NCI-H146 treated with DMSO at 0.1 percent for 48 hours (cell line): ENCODE measurements around the gene DAPK2.

Experiments
- DNase-seq: peaks from one replicate; lab custom pipeline; 2025; ENCODE audit not compliant: unreplicated experiment; lab: John Stamatoyannopoulos, UW

Gene DAPK2

DNA sequence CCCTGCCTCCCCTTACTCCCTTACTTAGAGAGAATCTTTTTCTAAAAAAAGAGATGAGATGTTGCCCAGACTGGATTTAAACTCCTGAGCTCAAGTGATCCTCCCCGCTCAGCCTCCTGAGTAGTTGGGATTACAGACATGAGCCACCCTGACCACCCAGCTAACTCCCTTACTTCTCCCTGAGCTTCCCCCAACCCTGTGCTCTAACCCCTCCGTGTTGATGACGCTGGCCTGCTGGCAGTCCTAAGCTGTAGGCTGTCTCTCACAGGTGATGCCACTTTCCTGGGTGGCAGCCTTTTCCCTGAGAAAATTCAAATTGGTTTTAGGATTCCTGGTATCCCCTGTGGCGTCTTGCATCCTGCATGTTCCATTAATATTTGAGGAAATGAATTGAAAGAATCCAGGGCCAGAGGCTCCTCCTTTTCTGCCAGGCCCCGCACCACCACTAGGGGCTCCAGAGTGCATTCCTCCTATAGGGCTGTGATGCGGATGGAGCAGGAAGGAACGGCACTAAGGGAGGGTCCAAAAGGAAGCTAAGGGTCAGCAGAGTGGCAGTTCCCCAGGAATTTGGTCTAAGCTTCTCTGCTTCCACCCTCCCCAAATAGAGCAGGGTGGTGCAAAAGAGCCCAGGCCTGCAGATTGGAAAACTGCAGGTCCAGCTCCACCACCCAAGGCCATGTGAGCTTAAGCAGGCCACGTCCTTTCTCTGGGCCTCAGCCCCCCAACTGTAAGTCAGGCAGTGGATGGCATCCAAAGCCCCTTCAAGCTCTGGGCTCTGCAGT, 101.1 kb downstream of the DAPK2 start:
- peak; percentile 4 for DNase-seq

DNA sequence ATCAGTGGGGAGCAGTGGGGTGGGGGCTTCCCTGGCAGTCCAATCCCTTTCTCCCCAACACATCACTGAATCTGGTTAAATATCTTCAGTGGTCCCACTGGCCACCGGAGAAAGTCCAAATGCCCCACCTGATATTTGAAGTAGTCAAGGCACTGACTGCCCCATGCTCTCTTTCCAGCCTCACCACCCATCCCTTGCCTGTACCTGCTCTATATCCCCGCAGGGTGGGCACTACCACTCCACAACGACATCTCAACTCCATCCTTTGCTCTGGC, 101.7 kb downstream of the DAPK2 start:
- no peak for DNase-seq

DNA sequence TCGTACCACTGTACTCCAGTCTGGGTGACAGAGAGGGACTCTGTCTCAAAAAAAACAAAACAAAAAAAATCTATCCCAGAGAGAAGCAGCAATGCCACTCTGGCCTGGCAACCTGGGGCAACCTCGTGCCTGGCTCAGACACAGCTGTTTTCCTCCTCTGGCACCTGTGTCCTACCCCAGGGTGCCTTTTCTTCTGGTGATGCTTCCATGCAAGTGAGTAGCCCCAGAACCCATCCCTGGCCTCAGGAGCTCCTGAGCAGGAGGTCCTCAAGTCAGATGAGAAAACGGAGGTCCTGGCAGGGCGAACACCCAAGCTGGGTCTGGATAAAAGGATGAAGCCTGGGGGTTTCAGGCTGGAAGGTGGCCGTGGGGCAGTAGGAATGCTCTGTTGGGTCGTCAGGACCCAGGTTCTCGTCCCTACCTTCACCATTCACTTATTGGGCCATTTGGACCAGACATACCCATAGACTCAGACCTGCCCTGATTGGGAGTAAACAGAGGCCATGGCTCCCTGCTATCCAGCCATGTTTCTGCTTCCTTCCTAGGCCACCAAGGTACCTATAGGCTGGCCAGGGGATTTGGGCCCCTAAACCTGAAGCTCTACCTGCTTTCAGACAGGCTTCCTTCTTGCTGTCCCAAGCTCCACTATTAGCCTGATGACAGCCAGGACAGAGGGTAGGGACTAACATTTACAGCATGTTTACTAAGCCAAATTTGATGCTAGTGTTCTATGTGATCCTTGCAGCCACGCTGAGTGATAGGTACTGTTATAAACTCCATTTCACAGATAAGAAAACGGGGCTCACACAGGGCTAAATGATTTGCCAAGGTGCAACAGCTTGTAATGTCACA, 102.2 kb downstream of the DAPK2 start:
- DNase-seq: no peak

DNA sequence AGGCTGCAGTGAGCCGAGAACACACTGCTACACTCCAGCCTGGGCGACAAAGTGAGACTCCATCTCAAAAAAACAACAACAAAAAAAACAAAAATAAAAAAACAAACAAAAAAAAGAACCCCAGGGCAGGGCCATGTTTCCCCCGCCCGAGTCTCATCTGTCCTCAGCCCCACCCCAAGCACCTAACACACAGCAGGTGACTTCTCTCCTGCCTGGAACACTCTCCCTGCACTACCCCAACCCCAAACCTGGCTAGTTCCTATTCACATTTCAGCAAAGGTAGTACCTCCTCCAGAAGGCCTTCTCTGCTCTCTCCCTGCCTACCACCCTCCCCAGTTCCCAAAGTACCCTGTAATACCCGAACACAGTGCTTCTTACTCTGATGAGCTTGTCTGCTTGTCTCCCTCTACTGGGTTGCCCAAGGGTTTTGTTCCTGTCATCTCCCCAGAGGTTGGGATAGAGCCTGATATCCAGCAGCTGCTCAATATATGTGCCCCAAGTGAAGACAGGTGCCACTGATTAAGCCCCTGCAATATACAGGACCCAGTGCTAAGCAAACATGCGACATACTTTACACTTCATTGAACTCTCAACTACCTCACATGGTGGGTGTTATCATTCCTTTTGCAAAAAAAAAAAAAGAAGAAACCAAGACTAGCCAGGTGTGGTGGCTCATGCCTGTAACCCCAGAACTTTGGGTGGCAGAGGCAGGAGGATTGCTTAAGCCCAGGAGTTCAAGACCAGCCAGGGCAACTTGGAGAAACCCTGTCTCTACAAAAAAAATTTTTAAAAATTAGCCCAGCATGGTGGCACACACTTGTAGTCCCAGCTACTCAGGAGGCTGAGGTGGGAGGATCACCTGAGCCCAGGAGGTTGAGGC, 103.6 kb downstream of the DAPK2 start:
- peak; percentile 20 for DNase-seq

DNA sequence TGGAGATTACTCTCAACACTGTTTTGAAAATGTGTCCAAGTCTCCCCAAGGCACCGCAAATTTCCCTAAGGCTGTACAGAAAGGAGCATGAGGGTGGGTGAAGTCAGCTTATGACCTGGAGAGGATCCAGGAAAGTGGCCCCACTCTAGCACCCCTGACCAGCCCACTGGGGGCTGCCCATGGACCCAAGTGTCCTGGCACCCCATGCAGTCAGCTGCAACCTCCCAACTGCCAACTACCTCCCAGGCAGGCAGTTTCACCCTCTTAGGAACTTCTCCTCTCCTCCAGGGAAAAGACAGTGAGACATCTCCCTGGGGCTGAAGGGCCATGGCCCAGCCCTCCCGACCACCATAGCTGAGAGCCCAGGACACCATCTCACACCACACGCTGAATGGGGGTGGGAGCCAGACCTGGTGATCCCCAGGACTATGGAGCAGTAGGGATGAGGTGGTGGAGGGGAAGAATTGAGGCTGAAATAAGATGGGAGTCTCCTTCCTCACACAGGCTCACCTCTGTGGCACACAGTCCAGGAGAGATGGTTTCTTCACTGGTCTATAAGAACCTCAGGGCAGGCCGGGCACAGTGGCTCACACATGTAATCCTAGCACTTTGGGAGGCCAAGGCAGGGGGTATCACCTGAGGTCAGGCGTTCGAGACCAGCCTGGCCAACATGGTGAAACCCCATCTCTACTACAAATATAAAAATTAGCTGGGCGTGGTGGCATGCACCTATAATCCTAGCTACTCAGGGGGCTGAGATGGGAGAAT, 104.4 kb downstream of the DAPK2 start:
- no peak for DNase-seq

DNA sequence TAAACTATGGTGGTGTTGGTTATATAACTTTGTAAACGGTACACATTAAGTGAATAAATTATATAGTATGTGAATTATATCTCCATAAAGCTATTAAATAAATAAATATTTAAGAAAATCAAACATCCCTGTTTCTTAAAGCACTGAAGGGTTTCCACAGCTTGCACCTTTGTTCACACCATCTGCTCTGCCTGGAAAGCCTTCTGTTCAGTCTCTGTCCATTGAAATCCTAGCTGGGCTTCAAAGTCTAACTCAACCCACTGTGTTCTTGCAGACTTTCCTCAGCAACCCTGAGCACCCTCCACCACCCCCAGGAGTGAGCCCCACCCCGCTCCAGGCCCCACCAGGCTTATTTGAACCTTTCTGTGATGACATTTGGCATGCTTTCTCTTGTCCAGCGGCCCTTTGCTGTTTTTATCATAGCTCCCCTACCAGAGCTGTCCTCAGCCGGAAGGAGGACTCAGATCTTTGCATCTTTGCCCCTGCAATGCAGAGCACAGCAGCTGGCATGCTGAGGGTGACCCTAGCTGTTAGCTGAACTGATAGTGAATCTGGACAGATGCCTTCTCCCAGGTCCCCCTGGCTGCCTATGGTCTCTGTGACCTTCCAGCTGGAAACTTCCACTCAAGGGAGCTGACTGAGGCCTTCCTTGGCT, 105.2 kb downstream of the DAPK2 start:
- no peak for DNase-seq

DNA sequence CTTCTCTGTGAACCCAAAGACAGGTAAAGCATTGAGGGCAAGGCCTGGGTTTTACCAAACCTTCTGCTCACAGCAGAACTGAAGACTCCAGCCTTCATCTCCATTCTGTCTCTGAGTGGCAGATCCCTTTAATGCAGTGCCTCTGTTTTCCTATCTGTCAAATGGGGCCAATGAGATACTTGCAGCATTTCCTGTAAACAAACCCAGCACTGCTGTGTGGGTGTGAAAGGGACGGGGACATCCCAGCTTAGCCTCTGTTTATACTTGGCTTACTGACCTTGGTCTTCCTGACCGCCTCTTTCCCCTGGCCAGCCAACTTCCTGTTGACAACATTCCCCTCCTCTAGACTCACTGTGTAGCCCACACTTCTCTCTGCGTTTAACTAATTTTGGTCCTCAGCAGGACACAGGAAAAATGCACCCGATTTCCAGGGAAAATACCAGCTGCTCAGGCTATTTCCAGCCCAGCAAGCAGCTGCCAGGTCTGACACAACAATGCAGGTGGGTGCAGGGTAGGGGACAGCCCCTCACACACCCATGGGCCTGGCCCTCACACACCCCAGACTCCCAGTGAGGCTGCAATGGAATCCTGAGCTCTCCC, 106.7 kb downstream of the DAPK2 start:
- no peak for DNase-seq

DNA sequence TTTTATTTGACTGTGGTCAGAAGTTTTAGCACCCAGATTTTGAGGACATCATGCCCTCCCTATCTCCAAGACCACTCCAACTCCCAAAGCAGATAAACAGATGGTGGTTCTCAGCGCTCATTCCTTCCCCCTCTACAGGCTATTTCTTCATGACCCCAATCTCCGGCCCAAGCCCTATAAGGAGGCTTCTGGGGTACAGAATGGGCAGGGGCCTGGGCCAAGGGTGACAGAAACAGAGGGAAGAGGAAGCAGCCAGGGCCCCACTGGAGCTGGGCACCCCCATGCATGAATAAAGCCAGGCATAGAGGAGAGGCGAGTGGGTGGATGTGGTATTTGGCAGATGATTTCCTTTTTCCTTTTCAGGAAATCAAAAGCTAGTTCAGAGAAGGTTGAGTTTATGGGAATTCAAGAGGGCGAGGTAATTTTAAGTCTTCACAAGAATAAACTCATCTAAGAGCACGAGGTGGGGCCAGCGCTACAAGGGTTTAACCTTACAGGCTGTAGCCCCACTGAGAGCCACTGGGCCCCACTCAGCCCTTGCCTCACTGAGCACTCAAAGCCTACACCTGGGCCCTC, 107.7 kb downstream of the DAPK2 start:
- no peak for DNase-seq

DNA sequence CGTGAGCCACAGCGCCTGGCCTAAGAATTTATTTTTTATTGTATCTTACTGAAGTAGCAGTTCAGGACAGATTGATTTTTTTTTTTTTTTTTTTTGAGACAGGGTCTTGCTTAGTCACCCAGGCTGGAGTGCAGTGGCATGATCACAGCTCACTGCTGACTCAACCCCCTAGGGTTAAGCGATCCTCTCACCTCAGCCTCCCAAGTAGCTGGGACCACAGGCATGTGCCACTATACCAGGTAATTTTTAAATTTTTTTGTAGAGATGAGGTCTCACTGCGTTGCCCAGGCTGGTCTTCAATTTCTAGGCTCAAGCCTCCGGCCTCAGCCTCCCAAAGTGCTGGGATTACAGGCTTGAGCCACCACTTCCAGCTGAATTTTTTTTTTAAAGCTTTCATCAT, 112.8 kb downstream of the DAPK2 start:
- DNase-seq: no peak

DNA sequence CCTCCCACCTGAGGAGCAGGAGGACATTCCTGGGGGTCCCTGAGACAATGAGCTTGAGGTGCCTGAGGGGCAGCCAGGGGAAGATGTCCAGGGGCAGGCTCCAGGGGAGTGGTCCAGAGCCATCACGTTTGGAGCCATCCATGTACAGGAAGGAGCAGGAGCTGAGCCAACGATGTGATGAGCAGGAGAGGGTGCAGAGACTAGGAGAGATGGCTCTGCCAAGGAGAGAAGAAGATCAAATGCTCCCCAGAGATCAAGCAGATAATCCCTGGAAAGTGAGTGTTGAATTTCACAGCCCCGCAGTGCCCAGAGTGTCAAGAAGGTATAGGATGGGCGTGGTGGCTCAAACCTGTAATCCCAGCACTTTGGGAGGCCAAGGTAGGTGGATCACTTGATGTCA, 114.7 kb downstream of the DAPK2 start:
- no peak for DNase-seq

DNA sequence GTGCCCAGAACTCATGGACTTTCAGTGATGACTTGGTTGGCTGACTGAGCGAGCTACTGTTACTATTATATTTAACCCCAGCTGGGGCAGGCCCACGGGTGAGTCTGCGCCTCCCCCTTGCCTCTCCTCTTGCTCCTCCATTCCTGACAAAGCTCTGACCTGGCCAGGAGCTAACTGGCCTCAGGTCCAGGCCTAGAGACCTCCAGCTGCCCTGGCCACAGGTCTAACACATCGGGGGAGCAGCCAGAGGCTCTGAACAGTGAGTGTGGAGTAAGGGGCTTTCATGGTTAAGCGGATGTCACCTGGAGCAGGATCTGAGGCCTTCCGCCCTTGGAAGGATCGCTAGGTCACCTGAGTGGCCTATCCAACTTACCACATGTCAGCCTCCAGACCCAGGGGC, 116.3 kb downstream of the DAPK2 start:
- DNase-seq: no peak

DNA sequence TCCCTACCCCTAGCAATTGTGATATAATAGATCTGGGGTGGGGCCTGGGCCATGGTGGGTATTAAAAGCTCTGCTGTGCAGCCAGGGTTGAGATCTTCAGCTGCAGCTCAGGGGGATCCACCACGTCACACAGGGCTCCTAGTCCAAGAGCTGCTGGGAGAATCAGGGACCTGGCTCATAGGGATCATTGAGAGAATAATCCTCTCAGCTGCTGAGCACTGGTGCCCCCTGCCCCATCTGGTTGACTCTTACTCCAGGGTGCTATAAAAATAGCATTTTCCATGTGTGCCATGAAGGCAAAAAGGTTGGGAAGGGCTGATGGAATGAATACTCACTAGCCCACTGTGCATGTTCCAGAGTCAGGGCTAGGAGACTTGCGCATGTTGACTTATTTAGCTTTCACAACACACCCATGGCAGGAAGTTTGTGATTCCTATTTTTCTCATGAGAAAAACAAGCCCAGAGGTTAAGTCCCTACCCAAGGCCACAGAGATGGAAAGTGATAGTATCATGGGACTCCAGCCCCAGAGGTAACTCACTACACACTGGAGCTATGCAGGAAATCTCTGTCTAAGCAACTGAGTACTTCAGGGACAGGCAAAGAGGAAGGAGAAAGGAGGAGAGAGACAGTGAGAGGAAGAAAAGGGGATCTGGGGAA, 118.0 kb downstream of the DAPK2 start:
- DNase-seq: no peak

DNA sequence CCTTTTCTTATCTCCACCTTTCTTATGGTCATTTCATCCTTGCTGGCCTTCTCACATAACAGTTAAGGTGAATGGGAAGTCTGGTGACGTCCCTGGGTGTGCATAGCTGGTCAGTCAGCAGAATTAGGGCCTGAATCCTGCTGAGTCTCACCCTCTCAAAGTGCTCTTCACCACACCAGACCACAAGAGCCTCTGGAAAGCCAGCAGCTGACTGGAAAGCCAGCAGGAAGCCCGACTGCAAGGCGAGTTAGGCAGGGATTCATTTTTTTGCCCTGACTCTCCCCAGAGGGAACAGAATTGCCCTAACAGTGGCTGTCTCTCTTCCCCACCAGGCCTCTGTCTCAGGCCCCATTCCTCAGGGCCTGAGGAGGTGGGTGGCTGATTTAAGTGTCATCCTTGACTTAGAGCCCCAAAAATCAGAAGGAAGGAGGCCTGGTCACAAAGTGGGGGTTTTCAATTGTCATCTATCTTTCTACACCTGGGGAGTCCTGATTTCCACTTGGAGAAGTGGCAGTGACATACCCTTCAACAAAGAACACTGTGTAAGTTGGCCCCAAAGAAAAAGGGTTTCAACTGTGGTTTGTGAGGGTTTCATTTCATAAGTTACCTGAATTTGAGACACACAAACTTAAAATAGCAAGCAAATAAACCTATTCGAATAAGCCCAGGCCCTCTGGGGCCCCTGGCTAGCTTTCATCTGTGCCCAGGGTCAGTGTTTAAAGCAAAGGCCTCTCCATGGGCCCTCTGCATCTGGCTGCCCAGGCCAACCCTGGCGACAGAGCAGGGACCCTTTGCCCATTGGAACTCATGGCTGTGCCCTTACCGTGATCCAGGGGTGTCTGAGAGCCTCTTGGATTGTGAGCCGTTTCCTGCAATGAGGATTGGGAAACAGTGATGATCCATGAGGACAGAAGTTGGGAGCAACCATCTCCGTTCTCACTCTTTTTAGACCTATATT, 122.0 kb downstream of the DAPK2 start:
- DNase-seq: no peak

DNA sequence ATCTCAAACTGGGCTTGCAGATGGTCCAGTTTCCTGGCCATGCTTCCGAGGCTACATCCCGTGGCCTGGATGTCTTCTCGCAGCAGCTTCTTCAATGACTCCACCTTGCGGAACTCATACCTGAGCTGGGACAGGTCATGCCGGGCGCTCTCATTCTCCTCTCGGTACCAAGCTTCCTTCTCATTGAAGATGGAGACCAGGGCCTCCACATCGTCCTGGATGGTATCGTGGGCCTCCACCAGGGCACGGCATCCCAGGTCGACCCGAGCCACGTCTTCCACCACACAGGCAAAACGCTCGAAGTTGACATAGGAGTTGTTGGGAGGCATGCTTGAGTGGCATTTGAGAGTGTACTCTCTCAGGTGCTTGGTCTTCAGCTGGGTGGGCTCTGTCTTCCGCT, 123.4 kb downstream of the DAPK2 start:
- DNase-seq: no peak

DNA sequence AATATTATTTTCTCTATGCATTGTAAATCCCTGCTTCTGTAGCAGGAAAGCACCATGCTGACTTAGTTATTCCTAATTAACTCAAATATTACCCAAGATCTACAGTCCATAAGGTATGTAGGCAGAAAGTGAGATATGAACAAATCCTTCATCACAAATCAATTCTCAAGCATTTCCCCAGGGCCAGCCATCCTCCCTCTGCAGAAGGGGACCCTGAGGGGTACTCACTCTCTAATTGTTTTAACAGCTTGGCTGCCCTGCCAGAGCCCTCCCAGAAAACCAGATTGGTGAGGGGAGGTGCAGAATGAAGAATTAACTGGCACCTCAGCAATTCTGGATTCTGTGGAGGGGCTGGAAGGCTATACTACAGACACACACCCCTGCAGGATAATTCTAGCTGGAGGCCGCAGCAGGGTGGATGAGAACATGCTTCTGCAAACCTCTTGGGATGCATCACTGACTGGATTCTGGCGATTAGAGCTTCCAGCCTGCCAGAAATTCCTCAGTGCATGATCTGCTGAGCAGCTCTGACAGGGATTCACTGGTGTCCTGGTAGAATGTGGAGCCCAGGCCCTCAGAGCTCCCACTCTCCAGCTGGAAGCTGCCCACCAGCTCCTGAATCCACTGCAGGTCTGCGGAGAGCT, 123.9 kb downstream of the DAPK2 start:
- DNase-seq: no peak

DNA sequence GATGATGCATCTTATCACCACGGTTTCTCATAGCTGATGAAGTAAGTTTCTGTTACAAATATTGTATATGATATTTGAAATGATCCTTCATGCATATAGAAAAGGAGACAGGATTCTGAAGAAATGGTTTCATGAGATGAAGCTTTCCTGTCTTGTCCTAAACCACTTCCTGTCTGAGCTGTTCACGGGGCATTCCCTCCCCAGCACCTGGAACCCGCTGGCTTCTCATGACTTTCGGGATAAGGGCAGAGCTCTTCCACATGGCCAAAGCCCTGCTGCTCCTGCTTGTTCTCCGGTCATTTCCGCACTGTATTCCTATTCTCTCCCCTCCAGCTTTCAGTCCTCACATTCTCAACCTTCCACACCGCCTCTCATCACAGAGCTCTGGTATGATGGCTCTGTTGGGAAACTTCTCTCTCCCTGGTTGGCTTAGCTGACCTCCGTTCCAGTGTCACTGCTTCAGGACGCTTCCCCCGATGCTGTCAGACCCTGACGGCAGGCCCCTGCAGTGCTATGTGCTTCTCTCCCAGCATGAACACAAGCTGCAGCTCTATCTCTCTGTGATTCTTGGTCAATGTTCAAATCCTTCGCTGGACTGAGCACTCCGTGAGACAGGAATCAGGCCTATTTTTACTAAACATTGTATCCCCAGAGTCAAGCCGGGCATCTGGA, 125.6 kb downstream of the DAPK2 start:
- DNase-seq: no peak

DNA sequence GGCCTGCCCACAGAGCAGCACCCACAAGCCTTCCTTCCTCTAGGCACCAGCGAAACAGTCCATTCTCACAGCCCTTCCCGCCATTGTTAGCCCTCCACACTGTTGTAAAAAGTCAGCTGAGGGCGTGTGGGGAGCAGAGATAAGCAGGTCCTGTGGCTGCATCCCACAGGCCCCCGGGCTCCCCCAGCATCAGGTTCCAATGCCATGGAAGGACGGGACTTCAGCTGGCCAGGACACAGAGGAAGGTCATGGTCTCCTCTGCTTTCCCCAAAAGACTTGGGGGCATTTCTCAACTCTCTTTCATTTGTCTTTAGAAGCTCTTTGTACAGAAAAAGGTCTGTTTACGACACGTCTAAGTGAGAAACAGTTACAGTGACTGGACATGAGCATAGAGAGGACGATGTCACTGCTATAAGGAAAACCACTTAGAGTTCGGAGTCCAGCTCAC, 127.4 kb downstream of the DAPK2 start:
- no peak for DNase-seq
